GM10266 (cell line): ENCODE data around the gene TYSND1.
A peak's percentile ranks its signal among the peaks of the same experiment; 100 is the strongest.
"Not testable (repeated sequence)": the region's sequence is repeated elsewhere in the genome, so short reads cannot be mapped to it uniquely, and the experiment has no call there.

Source experiments
- DNase-seq: peaks from one replicate; pipeline ENCODE4 v3.0.0; 2012; ENCODE audit errors: extremely low spot score
- TF ChIP-seq, protein P1 (sequence below): IDR thresholded peaks from 2 replicates; pipeline ENCODE4 v1.5.1; 2012; ENCODE audit warnings: mild to moderate bottlenecking, low read depth; ENCODE audit not compliant: control insufficient read depth, insufficient read depth; ENCODE audit errors: missing control alignments

TYSND1 gene

DNA sequence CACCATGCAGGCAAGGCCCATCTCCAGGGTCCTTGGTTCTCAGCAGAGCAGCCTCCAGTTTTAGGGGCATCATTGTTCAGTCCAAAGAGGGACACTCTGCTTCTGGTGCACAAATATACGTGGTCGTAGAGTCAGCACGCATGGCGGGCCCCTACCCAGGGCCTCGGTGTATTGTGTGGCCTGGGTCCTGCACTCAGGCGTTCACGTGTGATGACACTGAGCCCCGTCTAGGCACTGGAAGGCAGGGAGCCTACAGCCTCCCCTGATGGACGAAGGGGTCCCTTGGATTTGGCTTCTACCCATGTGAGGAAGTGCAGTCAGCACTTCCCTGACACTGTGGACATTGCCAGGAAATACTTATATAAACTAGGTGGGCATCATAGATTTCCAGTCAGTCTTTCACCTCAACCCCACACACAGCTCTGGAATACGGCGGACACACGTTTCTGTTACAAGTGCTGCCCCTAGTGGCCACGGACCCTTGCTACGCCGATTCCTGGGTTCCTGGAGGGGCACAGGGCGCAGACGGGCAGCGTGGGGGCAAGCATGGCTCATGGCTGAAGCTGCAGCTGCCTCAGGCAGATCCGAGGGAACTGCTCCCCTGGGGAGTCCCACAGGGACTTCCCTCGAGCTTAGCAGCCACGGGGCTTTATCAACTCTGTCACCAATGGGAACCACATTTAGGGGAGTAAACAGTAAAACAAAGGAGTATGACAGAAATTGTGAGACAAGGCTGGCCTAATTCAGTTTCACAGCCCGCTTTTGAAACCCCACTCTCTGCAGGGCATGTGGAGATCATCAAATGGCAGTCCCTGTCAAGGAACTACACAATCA is 39.3 kb downstream of the TYSND1 start:
- DNase-seq, result peak; percentile 65
- TF ChIP-seq, protein P1, sequence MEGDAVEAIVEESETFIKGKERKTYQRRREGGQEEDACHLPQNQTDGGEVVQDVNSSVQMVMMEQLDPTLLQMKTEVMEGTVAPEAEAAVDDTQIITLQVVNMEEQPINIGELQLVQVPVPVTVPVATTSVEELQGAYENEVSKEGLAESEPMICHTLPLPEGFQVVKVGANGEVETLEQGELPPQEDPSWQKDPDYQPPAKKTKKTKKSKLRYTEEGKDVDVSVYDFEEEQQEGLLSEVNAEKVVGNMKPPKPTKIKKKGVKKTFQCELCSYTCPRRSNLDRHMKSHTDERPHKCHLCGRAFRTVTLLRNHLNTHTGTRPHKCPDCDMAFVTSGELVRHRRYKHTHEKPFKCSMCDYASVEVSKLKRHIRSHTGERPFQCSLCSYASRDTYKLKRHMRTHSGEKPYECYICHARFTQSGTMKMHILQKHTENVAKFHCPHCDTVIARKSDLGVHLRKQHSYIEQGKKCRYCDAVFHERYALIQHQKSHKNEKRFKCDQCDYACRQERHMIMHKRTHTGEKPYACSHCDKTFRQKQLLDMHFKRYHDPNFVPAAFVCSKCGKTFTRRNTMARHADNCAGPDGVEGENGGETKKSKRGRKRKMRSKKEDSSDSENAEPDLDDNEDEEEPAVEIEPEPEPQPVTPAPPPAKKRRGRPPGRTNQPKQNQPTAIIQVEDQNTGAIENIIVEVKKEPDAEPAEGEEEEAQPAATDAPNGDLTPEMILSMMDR, result peak; percentile 45

DNA sequence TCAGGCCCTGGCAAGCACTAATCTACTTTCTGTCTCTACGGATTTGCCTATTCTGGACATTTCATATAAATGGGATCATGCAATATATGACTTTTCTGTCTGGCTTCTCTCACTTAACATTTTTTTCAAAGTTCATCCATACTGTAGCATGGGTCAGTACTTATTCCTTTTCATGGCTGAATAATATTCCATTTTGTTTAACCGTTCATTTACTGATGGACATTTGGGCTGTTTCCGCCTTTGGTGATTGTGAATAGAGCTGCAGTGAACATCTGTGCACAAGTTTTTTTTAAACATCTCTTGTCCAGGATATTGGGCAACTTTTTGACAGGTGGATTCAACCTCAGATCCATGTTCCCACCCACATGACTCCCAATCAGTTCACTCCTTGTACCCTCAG is 44.8 kb downstream of the TYSND1 start:
- TF ChIP-seq, protein P1, result no peak

DNA sequence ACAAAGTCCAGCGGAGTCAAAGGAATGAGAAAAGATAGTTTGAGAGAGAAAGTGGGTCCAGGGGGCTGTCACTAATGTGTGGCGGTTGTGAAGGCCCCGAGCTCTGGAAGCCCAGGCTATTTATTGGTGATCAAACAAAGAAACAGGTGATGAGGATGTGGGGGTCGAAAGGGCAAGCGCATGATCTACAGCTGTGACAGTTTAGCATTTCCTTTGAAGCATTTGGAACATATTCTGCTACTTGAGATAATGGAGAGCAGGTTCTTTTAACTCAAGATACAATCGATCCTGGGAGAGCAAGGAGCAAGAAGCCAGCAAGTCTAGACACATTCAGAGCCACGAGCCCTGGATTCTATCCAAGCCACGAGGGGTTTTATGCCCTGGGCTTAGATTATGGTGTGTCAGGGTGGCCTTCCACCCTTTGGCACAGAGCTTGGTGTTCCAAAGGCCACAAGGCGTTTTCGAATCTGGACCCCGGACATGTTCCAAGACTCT is 45.4 kb downstream of the TYSND1 start:
- DNase-seq, result not testable (repeated sequence)

More for the DNA sequence above, 44.8 kb downstream of the TYSND1 start:
- no peak for DNase-seq

DNA sequence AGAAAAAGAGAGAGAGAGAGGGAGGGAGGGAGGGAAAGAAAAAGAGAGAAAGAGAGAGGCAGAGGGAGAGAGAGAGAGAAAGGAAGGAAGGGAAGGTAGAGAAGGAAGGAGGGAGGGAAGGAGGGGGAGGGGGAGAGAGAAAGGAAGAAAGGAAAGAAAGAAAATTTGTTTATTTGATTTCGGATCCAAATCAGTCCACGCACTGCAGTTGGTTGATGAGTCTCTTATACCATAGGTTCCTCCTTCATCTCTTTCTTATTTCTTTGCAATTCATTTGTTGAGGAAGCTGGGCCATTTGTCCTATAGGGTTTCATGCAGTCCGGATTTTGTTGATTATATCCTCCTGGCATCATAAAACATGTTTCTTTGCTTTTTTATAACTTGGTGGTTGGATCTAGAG is 48.2 kb downstream of the TYSND1 start:
- DNase-seq, result no peak
- TF ChIP-seq, protein P1, result no peak

DNA sequence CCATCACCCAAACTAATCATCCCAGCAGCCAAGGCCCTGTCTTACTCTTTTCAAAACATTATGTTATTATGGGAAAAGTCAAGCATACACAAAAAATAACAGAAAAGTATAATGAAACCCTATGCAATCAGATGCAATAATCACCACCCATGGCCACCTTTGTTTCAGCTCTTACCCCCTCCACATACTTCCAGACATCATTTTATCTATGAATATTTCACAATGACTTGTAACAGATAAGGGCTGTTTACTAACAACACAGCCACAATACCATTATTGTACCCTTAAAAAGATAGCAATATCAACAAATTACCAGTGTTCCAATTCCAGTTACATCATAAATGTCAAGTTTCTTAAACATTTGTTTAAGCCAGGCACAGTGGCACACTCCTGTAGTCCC is 49.0 kb downstream of the TYSND1 start:
- DNase-seq, result no peak
- TF ChIP-seq, protein P1, result no peak

DNA sequence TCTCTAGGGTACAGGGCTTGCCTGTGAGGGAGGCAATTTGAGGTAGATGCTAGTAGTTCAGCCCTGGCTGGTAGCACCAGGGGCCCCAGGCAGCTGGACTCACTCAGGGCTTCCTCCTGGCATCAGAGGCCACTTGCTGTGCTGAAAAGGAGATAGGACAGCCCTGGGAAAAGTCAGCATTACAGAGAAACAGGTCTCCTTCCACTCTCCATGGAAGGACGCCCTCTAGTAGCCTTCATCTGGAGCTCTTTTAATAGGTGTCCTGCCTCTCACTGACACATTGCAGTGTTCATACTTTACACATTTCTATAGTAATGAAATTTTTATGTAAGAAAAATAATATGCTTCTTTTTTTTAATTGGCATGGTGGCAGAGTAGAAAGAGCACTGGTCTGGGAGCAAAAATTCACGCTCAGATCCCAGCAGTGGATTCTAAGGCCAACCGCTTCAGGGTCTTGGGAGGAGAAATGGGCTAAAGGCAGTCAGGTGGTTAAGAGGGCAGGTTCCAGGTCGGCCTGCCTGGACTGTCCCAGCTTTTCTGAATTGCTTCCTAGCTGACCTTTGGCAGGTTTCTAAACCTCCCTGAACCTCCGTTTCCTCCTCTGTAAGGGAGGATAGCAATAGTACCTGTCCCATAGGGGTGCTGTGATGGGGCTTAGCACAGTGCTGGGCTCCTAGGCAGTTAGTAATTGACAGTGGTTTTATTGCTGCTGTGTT is 49.6 kb downstream of the TYSND1 start:
- TF ChIP-seq, protein P1, result no peak
- no peak for DNase-seq

DNA sequence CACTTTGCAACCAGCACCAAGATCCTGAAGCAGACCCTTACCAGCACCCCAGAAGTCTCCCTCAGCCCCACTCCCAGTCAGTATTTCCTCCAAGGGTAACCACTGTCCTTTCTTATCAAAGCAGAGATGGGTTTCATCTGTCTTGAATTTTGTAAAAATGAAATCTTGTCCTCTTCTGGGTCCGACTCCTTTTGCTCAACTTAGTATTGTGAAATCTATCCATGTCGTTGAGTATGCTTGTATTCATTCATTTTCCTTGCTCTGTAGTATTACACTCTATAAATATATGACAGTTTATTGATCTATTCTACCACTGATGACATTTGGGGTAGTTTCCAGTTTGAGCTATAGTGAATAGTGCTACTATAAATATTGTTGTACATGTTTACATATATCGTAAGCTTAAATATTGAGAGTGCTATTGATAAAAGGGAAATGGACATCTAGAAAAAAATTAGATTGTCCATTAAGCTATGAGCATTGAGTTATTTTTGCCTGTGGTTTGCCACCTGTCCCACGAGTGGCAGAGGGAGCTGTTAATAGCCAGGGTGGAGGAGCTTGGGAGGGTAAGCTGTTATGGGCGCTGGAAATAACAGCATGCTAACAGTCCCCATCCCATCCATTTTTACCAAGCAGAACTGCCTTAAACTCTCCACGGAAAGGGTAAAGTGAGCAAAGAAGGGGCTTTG is 50.3 kb downstream of the TYSND1 start:
- no peak for DNase-seq
- TF ChIP-seq, protein P1, result no peak
